HG03135 (cell line): ENCODE measurements around the gene TEDC1.

ENCODE experiments used
- ATAC-seq: cut with Tn5 transposase; IDR thresholded peaks from one replicate; pipeline ENCODE4 v1.9.1; 2021; ENCODE audit warnings: mild to moderate bottlenecking, moderate library complexity; ENCODE audit not compliant: unreplicated experiment

TEDC1 gene

GRCh38 chr14:105517096-105517495 is 26.1 kb downstream of the TEDC1 start:
- ATAC-seq, result no peak

DNA sequence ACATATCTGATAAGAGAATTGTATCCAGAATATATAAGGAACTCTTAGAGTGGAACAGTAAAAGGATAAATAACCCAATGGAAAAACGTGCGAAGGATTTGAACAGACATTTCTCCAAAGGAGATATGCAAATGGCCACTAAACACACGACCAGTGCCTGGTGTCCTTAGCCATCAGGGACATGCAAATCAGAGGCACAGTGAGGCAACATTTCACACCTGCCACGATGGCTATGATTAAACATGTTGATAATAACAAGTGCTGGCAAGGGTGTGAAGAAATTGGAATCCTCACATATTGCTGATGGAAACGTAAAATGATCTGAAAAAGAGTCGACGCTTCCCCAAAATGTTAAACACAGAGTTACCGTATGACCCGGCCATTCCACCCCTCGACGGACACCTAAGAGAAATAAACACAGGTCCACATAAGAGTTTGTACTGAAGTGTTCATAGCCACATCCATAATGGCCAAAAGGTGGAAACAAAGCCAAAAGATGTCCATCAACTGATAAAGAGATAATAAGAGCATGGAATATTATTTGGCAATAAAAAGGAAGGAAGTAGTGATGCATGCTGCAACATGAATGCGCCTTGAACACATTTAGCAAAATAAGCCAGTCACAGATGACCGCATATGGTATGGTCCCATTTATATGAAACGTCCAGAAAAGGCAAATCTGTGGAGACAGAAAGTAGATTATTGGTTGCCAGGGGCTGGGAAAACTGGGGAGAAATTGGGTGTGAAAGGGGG is 29.1 kb downstream of the TEDC1 start:
- ATAC-seq, result no peak

GRCh38 chr14:105525326-105525725 is 34.3 kb downstream of the TEDC1 start:
- ATAC-seq, result no peak

DNA sequence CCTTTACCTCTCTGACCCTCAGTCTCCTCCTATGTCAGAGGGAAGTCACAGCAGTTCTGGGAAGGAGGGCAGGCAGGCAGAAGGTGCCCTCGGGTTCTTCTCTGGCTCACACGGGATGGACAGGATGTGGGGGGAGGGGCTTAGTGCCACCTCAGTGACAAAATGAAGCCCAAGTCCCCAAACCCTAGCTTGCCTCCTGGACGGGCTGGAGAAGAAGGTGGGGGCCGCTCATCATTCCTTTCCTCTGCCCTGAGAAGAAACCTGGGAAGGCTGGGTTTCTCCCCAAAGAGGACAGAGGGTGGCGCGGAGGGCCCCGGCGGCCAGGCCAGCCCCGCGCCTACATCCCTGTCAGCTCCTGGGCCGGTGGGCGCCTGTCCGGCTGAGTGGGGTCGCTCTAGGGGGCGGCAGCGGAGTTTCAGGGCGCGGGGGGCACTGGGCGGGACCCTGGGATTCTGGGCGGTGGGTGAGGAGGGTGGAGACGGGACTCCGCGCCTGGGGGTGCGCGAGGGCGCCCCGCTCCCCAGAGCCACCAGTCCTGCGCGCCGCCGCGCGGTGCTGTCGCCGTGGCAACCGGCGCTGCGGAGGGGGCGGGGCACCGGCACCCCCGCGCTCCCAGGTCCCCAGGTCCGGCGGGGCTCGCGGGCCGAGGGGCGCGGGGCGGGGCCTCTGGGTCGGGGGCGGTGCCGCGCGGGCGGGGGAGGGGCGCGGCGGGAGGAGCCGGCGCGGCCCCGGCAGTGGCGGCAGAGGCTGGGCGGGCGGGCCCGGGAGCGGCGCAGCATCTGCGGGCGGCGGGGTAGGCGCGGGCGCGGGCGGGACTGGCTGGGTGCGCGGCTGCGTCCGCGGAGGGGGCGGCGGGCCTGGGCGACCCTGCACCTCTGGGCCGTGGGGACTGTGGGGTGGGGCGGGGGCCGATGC is 35.1 kb downstream of the TEDC1 start, which contains the start of gene TMEM121:
TSS of gene TMEM121 (plus strand) at position 723 of the 915 bp plus-strand sequence. CDS start 2,252 bp downstream, outside the sequence.
- no peak for ATAC-seq

GRCh38 chr14:105526776-105527380 is 35.8 kb downstream of the TEDC1 start:
- no peak for ATAC-seq

DNA sequence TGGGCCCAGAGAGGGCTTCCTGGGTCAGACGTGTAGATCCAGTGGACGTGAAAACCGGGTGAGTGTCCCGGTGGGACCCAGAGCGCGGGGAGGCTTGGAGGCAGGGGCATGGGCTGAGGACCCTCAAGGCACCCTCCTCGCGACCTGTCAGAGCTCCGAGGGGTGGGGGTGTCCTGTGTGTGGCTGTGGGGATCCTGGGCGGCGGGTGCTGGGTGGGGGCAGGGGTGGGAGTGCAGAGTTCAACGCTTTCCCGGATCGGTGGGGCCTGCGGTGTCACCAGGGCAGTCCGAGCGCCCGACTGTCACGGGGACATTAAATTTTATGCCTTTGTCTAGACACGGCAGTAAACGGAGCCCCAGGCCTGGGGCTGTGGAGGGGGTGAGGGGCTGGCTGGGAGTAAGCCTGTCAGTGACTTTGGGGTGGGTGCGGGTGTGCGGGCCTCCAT is 36.4 kb downstream of the TEDC1 start:
- no peak for ATAC-seq

DNA sequence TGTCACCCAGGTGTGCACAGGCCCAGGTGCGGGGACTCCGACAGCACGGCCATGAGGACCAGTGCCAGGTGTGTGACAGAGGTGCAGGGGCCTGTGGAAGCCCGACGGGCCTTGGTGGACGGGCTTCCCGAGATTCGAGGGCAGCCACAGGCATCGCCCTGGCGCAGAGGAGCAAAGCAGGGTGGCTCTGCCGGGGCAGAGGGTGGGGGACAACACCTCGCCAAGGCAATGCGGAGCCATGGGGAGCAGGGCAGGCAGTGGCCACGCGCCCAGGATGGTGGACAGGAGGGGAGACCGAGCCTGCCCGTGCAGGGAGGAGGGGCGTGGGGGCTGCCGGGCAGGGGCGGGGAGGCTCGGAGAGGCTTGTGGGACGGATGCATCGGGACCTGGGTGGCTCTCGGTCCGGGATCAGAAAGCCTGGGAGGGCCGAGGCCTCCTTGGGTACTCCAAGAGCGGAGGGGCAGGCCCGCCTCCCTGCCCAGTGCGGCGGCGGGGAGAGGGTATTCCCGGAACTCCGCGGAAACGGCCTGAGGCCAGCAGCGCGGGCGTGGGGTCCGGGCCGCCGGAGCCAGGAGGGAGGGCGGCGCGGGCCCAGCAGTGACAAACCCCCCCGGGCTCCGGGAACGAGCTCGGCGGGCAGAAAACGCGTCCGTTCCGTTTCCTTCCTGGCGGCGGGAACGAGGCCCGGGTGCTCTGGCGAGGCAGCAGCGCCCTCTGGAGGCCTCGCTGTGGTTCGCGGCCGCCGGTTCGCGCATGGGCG is 37.0 kb downstream of the TEDC1 start:
- ATAC-seq, result no peak

DNA sequence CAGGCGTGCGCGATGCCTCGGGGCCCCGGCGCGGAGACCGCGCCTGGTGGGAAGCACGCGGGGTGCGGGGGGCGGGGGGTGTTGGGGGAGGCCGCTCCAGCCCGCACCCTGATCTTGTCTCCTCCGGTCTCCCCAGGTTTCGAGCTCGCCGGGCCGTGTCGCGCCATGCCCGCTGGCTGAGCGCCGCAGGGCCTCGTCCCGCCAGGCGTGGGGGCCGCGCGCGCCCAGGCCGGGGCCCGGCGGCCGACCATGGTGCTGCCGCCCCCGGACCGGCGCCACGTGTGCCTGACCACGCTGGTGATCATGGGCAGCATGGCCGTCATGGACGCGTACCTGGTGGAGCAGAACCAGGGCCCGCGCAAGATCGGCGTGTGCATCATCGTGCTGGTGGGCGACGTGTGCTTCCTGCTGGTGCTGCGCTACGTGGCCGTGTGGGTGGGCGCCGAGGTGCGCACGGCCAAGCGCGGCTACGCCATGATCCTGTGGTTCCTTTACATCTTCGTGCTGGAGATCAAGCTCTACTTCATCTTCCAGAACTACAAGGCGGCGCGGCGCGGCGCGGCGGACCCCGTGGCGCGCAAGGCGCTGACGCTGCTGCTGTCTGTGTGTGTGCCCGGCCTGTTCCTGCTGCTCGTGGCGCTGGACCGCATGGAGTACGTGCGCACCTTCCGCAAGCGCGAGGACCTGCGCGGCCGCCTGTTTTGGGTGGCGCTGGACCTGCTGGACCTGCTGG is 37.7 kb downstream of the TEDC1 start:
- ATAC-seq, result no peak

- ATAC-seq, result no peak
These were observed 38.2 kb downstream of the TEDC1 start for GRCh38 chr14:105529319-105529568.

DNA sequence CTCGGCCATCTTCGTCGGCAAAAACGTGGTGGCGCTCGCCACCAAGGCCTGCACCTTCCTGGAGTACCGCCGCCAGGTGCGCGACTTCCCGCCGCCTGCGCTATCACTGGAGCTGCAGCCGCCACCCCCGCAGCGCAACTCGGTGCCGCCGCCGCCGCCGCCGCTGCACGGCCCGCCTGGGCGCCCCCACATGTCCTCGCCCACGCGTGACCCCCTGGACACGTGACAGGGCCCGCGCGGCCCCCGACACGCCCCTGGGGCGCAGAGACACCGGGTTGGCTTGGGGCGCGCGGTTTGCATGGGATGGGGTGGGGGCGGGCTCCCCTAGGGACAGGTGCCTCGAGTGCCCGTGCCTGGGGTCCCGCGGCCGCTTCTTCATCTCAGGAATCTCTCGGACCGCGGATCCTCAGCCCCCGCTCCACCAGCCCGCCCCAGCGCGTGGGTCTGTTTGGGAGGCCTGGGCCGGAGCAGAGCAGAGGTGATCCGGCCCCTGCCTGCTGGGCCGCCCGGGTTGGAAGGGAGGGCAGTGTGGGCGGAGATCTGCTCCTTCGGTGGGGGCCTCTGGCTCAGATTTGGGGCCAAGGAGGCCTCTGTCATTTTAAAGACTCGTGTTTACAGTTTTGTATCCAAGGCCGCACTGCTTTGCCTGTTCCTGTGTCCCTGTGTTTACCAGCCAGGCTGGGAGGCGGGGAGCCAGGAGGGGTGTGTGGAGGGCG is 38.7 kb downstream of the TEDC1 start:
- ATAC-seq, result no peak

DNA sequence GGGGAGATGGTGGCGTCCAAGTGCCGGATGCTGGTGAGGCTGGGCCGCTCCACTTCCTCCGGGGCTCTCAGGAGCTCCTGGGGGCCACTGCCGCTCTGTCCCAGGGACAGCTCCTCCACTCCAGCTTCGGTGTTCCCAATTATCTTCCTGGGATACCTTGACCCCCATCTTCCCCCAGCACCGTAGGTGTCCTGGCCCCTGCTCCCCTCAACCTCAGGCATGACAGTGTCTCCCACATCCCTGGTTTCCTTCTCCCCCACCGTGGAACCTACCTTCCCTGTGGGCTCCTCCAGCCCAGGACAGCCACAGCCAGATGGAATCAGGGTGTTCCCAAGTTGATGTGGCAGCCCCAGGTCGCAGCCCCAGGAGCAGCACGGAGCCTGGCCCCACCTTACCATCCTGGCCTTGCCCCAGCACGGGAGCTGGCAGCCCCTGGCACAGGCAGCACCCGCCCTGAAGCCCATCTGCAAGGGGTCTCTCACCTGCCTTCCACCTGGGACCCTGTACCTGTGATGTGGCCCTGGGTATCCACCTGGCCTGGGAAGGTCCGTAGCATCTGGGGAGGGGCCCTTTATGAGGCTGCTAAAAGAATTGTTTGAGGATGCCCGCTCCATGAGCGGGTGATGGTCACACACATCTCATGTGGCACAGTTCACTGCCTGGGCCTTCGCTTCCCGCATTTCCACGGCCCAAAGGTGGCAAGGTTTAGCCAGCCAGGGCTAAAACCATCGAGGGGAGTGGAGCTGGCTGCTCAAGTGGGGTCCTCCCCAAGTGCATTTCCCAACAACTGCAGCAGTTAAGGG is 39.4 kb downstream of the TEDC1 start:
- ATAC-seq, result no peak

GRCh38 chr14:105531088-105531893 is 40.2 kb downstream of the TEDC1 start:
- ATAC-seq, result no peak

DNA sequence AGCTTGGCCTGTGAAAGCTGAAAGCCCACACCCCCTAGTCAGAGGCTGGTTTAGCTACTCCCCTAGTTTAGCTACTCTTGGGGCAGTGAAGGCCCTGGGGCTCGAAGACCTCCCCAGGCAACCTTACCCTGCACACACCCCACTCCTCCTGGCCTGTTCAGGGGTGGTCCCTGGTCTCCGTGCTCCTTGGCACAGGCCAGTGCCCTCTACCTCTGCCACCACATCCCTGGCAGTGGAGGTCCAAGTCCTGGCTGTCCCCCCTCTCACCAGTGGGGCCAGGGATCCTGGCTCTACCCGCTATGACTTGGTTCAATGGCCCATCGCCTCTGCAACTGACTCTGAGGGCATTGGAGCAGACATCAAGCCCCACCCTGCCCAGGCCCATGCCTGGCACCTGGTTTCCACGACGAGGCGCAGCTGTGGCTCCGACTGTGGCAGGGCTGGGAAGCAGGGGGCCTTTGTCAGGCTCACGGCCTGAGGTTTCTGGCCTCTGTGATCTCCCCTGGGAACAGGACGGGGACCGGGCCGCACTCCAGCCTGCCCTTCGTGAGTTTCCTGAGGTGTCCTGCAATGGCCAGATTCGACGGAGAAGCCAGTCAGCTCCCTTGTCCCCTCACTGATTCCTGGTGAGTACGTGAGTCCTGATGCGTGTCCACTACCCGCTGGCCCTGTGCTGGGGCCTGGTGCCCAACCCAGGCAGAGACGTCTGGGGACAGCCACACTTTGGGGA is 41.0 kb downstream of the TEDC1 start:
- ATAC-seq, result no peak

DNA sequence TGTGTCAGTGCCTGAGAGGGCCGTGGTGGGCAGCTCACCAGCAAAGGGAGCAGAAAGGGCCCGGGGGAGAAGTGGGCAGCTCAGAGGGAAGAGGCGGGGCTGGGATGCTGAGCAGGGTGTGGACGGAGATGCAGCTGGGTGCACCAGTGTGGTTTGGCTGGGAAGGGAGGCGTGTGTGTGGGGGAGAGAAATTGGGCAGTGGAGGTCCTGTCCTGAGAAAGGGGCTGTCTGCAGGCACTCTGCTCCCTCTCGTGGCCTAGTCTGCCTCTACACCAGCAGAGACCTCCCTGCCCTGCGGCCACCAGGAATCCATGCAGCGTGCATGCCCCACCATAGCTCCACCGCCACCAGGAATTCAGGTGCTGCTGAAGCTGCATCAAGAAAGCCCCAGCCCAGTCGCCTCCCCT is 41.7 kb downstream of the TEDC1 start:
- no peak for ATAC-seq

- no peak for ATAC-seq
These were observed 42.3 kb downstream of the TEDC1 start for GRCh38 chr14:105533391-105533790.

GRCh38 chr14:105533811-105534498 is 42.9 kb downstream of the TEDC1 start:
- no peak for ATAC-seq

DNA sequence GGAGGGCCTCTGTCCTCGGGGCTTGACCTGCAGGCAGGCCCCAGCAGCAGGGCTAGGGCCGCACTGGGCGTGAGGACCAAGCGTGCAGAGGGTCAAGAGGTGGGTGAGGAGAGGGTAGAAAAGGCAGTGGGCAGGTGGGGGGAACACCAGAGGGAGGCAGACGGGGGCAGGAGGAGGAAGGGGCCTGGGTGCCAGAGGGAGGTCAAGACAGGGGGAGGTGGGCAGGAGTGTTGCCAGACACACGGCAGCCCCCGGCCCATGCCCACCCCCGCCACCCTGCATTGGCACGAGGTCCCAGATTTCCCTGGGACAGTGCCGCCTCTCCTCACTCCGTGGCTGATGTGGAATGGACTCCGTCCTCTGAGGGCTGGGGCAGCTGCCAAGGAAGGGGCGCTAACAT is 43.5 kb downstream of the TEDC1 start:
- no peak for ATAC-seq
